ENCODE data around the gene ULK3. TPM values are rescaled to one million over a fixed set of nuclear protein-coding genes. Genes with fewer than 3 reads are reported as not detected.

The ULK3 gene
- total RNA-seq, 1 donor from 2014 or later = 19.7 TPM

DNA sequence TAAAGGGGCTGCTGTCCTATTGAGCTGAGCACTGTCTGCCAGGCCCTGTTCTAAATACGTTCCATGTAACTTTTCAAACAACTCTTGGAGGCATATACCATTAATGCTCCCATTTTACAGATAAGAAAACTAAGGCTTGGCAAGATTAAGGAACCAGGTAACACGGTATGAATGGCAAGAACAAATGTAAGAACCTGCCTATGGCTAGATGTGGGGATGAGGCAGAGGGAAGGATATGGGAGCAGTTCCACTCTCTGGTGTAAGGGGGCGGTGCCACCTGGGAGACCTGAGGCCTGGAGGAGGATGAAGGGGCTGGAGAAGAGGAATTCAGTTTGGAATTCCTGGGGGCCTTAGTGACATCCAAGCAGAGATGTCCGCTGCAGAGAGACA lies 34.1 kb downstream of the ULK3 start:
- TF ChIP-seq, protein P1, sequence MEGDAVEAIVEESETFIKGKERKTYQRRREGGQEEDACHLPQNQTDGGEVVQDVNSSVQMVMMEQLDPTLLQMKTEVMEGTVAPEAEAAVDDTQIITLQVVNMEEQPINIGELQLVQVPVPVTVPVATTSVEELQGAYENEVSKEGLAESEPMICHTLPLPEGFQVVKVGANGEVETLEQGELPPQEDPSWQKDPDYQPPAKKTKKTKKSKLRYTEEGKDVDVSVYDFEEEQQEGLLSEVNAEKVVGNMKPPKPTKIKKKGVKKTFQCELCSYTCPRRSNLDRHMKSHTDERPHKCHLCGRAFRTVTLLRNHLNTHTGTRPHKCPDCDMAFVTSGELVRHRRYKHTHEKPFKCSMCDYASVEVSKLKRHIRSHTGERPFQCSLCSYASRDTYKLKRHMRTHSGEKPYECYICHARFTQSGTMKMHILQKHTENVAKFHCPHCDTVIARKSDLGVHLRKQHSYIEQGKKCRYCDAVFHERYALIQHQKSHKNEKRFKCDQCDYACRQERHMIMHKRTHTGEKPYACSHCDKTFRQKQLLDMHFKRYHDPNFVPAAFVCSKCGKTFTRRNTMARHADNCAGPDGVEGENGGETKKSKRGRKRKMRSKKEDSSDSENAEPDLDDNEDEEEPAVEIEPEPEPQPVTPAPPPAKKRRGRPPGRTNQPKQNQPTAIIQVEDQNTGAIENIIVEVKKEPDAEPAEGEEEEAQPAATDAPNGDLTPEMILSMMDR (conservative IDR thresholded peaks at IDR 0.05; ENCODE audit: low read depth, low read length) = no peak
- H3K4me3 ChIP-seq (ENCODE audit: low read depth, low read length) = no peak overlapping the region
- no peak for DNase-seq (ENCODE audit: low read depth)

DNA sequence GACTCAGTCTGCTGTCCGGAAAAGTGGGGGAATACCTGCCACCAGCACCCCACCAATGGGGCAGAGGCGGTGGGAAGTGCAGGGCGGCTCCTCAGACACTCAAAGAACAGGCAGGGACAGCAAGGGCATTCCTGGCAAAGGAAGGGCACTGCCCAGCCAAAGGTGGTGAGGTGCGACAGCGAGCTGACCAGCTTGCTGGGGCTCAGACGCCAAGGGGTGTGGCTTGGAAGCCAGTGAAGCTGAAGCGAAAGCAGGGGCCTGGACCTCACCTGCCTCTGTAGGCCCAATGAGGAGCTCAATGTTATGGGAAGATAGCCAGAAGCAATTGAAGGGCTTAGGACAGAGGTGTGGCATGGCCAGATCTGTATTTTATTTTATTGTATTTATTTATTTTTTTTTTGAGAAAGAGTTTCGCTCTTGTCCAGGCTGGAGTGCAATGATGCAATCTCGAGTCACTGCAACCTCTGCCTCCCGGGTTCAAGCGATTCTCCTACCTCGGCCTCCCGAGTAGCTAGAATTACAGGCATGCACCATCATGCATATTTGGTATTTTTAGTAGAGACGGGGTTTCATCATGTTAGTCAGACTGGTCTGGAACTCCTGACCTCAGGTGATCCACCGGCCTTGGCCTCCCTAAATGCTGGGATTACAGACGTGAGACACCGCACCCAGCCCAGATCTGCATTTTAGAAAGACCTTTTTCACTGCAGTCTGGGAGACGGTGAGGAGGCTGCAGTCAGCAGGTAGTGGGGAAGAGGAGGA lies 34.7 kb downstream of the ULK3 start:
- H3K4me3 ChIP-seq (ENCODE audit: low read depth, low read length) = no peak overlapping the region
- DNase-seq (ENCODE audit: low read depth) = no peak

DNA sequence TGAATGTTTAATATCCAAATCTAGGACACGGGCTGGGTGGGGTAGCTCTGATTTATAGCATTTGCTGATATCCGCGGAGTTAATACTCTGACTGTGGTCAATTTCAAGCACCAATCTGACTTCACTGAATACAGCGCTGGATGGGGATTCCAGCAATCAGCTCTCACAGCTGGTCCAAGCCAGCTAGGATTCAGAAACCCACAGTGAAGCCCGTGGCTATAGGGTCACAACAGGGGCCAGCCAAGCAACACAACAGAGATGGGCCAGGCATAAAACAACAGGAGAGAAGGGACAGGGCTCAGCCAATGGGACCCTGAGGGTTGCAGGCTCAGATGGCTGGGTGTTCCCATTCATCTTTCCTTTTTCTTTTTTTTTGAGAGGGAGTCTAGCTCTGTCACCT lies 35.7 kb downstream of the ULK3 start:
- no peak for DNase-seq (ENCODE audit: low read depth)
- no peak overlapping the region for H3K4me3 ChIP-seq (ENCODE audit: low read depth, low read length)
- TF ChIP-seq, protein P1 (conservative IDR thresholded peaks at IDR 0.05; ENCODE audit: low read depth, low read length) = no peak

More for the DNA sequence above, 34.7 kb downstream of the ULK3 start:
- TF ChIP-seq, protein P1 (conservative IDR thresholded peaks at IDR 0.05; ENCODE audit: low read depth, low read length) = no peak

DNA sequence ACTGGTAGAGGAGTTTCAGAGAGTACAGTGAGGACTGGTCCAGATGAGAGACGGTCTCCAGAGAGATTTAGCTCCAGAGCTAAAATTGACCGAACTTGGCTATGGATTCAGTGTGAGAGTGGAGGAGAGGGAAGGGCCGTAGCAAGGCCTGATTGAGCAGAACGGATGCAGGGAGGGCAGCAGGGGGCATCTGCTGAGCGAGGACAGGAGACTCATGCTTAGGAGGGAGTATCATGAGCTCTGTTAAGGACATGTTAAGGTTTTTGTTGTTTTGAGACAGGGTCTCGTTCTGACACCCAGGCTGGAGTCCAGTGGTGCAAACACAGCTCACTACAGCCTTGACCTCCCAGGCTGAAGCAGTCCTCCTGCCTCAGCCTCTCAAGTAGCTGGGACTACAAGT lies 38.0 kb downstream of the ULK3 start:
- DNase-seq (ENCODE audit: low read depth) = no peak
- TF ChIP-seq, protein P1 (conservative IDR thresholded peaks at IDR 0.05; ENCODE audit: low read depth, low read length) = no peak
- H3K4me3 ChIP-seq (ENCODE audit: low read depth, low read length) = no peak overlapping the region

DNA sequence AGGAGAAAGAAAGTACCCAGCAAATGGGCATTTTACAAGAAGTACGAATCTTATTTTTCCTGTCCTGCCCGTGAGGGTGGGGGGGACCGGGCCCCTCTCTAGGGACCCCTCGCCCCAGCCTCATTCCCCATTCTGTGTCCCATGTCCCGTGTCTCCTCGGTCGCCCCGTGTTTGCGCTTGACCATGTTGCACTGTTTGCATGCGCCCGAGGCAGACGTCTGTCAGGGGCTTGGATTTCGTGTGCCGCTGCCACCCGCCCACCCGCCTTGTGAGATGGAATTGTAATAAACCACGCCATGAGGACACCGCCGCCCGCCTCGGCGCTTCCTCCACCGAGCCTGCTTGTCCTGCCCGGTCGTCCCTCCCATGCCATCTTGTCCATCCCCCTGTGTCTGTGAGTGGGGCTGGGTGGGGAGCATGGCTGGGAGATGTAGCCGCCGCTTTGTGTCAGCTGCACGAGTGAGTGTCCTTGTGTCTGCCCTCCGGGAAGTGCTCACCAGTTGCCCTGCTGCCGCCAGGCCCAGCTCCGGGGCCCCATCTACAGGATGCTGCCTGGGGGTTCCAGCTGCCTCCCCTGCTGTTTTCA lies 40.0 kb downstream of the ULK3 start:
- no peak for DNase-seq (ENCODE audit: low read depth)
- no peak overlapping the region for H3K4me3 ChIP-seq (ENCODE audit: low read depth, low read length)
- TF ChIP-seq, protein P1 (conservative IDR thresholded peaks at IDR 0.05; ENCODE audit: low read depth, low read length) = no peak

DNA sequence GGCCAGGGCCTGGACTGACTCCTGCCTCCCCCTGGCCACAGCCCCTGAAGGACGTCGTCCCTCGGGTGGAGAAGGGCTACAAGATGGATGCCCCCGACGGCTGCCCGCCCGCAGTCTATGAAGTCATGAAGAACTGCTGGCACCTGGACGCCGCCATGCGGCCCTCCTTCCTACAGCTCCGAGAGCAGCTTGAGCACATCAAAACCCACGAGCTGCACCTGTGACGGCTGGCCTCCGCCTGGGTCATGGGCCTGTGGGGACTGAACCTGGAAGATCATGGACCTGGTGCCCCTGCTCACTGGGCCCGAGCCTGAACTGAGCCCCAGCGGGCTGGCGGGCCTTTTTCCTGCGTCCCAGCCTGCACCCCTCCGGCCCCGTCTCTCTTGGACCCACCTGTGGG lies 40.7 kb downstream of the ULK3 start:
- TF ChIP-seq, protein P1 (conservative IDR thresholded peaks at IDR 0.05; ENCODE audit: low read depth, low read length) = no peak
- no peak for DNase-seq (ENCODE audit: low read depth)
- no peak overlapping the region for H3K4me3 ChIP-seq (ENCODE audit: low read depth, low read length)
